Lower lobe of right lung (tissue), 2 donors: ENCODE results near the gene ABCB10. TPM values are rescaled to one million over a fixed set of nuclear protein-coding genes. Genes with fewer than 3 reads are reported as not detected.

ENCODE experiments used
- ATAC-seq, 2 donors: fragments of 200-7000 bp; cut with Tn5 transposase; one replicate each; pipeline ENCODE4 v1.9.1; 2020 to 2022; ENCODE audit warnings: mild to moderate bottlenecking in 2 of 2, moderate library complexity in 2 of 2
- DNase-seq: peaks from one replicate; pipeline ENCODE4 v3.0.0-alpha.2; 2020
- H3K27ac ChIP-seq: fragments of 200-600 bp; one replicate; pipeline ENCODE4 v1.8.0; 2022
- H3K27me3 ChIP-seq: fragments of 200-600 bp; one replicate; pipeline ENCODE4 v1.8.0; 2022; ENCODE audit warnings: low read depth
- H3K36me3 ChIP-seq: fragments of 200-600 bp; one replicate; pipeline ENCODE4 v1.8.0; 2022; ENCODE audit warnings: mild to moderate bottlenecking
- H3K4me1 ChIP-seq: fragments of 200-600 bp; one replicate; pipeline ENCODE4 v1.8.0; 2022
- H3K4me3 ChIP-seq: fragments of 200-600 bp; one replicate; pipeline ENCODE4 v1.8.0; 2022; ENCODE audit warnings: mild to moderate bottlenecking
- H3K9me3 ChIP-seq: fragments of 200-600 bp; one replicate; pipeline ENCODE4 v1.8.0; 2022
- intact Hi-C: fragments of 100-400 bp; cut with DNase I; formaldehyde crosslinking; loops from one replicate; pipeline ENCODE4 v1.11.0; 2022
- total RNA-seq: library from RNA; stranded (reverse); fragmentation: NEBNext Ultra II Directional; extraction: Animal tissue kit (Norgen Biotek cat#: 25700); gene quantifications from one replicate; pipeline ENCODE4 v1.2.1, GENCODE V29; 2021
- TF ChIP-seq, protein P1 (sequence below): fragments of 200-600 bp; IDR thresholded peaks from one replicate; pipeline ENCODE4 v1.8.0; 2022; ENCODE audit warnings: antibody characterized with exemption, mild to moderate bottlenecking
- donor health status: DM: no; HTN: yes; CAD: no; lungs with severe emphysema.

ABCB10 gene
- total RNA-seq, 1 donor from 2014 or later = 17.8 TPM

DNA sequence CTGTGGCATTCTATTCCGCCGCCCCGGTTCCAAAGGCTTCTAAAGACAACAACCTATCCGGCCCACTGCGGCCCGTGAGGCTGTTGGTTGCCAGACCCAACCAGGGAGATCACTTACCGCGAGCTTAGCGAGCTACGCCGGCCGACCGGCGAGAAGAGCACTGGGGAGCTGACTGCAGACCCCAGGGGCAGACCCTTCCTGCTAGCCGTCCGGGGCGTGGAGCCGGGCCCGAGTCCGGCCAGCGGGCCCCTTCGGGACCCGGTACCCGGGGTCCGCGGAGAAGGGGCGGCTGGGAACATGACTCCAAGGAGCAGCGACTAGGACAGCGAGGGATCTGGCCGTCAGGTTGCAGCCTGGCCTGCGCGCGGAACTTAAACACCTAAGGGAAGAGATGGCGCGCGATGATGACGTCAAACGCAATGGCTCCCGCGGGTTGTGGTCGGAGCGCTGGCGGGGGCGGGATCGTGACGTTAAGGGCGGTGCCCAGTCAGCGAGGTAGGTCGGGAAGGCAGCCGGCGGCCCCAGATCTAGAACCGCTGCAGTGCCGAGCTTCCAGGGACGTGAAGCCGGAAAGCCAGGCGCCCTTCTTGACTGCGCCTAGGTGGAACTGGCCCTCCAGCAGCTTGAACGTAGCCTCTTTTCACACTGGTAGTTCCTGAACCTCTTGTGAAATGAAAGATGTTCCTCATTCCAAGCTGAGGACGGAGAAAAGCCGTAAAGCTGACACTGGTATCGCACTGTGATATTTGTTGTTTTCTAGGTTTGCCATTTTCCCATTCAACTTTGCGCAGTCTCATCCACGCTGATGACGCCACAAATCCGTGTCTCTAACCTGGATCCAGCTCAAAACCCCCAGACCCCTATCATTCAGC is 50.3 kb downstream of the ABCB10 start, which contains the start of gene NUP133:
TSS of gene NUP133 (minus strand) at position 391 of the 872 bp plus-strand sequence. CDS start at position 299, 92 bp downstream.
- intact Hi-C loops = no loop called here
- TF ChIP-seq, protein P1, sequence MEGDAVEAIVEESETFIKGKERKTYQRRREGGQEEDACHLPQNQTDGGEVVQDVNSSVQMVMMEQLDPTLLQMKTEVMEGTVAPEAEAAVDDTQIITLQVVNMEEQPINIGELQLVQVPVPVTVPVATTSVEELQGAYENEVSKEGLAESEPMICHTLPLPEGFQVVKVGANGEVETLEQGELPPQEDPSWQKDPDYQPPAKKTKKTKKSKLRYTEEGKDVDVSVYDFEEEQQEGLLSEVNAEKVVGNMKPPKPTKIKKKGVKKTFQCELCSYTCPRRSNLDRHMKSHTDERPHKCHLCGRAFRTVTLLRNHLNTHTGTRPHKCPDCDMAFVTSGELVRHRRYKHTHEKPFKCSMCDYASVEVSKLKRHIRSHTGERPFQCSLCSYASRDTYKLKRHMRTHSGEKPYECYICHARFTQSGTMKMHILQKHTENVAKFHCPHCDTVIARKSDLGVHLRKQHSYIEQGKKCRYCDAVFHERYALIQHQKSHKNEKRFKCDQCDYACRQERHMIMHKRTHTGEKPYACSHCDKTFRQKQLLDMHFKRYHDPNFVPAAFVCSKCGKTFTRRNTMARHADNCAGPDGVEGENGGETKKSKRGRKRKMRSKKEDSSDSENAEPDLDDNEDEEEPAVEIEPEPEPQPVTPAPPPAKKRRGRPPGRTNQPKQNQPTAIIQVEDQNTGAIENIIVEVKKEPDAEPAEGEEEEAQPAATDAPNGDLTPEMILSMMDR = no peak
- H3K9me3 ChIP-seq = no peaks in the 10 kb centered on the region
- H3K27ac ChIP-seq = peak within 1 kb of the TSS; percentile 98
- H3K4me1 ChIP-seq = peaks cover 21% of the 10 kb centered on the region
- peak within 1 kb of the TSS; percentile 95 for H3K4me3 ChIP-seq
- DNase-seq = peak; percentile 100
- H3K36me3 ChIP-seq = peaks cover 19% of the 10 kb centered on the region
- H3K27me3 ChIP-seq = no peaks in the 10 kb centered on the region
- peak; percentile 99 for ATAC-seq

DNA sequence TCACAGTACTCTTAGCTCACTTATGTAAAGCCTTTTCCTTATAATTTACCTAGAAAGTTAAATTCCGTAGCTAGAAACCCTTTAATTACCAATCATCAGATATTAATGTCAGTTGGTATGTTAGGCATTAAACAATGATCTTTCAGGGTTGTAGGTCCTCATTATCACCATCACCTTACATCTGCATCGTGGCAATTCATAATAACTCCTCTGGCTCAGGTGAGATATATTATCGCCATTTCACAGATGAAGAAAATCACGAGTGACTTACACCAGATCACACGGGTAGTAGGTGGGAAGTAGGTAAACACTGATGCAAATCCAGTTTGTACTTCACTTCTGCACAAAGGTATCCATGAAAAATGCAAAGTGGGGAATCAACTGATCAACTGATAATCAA is 51.0 kb downstream of the ABCB10 start:
- peak overlapping the region; percentile 95 for H3K4me3 ChIP-seq
- intact Hi-C loops = no loop called here
- peak in 1 of 2 donors; percentile 3 for ATAC-seq
- H3K9me3 ChIP-seq = no peaks in the 10 kb centered on the region
- H3K36me3 ChIP-seq = peaks cover 19% of the 10 kb centered on the region
- peaks cover 21% of the 10 kb centered on the region for H3K4me1 ChIP-seq
- H3K27ac ChIP-seq = peak overlapping the region; percentile 98
- no peak for DNase-seq
- H3K27me3 ChIP-seq = no peaks in the 10 kb centered on the region
- TF ChIP-seq, protein P1 = no peak

DNA sequence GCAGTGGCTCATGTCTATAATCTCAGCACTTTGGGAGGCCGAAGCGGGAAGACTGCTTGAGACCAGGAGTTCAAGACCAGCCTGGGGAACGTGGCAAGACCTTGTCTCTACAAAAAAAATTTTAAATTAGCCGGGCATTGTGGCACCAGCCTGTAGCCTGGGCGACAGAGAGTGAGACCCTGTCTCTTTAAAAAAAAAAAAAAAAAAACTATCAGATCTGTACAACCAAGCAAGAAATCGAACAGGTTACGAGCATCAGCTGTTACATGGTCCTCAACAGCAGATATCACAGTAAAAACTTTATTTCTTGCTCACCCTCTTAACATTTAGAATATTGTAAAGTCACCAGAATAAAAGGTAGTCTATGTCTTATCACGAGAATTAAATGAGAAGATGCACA is 51.9 kb downstream of the ABCB10 start:
- H3K4me1 ChIP-seq = peaks cover 21% of the 10 kb centered on the region
- no peaks in the 10 kb centered on the region for H3K27me3 ChIP-seq
- peaks cover 25% of the 10 kb centered on the region for H3K36me3 ChIP-seq
- no peaks in the 10 kb centered on the region for H3K9me3 ChIP-seq
- intact Hi-C loops = no loop called here
- ATAC-seq (no peak), DNase-seq (no peak)
- no peak overlapping the region for H3K4me3 ChIP-seq
- H3K27ac ChIP-seq = no peak overlapping the region
- TF ChIP-seq, protein P1 = no peak

DNA sequence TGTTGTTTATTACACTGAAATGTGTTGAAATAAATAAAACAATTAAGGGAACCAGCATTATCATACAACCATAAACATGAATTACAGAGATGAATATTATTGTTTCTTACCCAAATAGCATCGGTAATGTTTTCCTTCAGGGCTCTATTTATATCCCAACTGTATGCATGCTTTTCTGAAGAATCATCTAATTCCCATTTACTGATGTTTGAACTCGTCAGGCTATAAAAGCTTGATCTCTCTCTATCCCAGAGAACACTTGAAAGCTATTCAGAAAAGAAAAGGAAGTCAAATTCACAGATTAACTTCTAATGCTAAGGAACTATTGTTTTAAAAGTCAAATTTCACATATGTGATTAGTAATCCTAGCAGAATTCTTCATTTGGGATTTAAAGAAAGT is 62.7 kb downstream of the ABCB10 start:
- ATAC-seq (no peak), DNase-seq (no peak)
- H3K27ac ChIP-seq = no peak overlapping the region
- H3K4me3 ChIP-seq = no peak overlapping the region
- no peaks in the 10 kb centered on the region for H3K4me1 ChIP-seq
- no peaks in the 10 kb centered on the region for H3K27me3 ChIP-seq
- intact Hi-C loops = no loop called here
- H3K9me3 ChIP-seq = no peaks in the 10 kb centered on the region
- H3K36me3 ChIP-seq = peaks cover 100% of the 10 kb centered on the region
- TF ChIP-seq, protein P1 = no peak

DNA sequence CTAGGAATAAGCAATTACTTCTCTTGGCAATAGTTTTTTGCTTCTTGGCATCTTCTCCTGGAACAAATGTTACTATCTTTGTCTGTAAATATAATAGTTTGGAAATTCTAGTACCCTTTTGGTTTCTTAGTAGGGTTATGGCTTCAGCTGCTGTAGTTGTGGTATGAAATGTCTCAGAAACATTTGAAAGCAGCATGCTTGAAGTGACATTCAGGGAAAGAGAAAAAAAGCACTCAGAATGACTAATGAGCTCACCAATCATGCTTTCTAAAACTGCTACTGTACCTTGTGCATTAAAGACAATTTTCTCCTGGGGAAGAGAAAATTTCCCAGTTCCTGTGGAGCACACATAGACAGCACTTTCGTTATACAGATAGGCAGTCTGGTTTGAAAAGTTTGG is 71.3 kb downstream of the ABCB10 start:
- Histone ChIP-seq H3K36me3 (peaks cover 100% of the 10 kb centered on the region), H3K27me3 (no peaks in the 10 kb centered on the region), H3K27ac (no peak overlapping the region), H3K4me1 (no peaks in the 10 kb centered on the region), H3K9me3 (no peaks in the 10 kb centered on the region), H3K4me3 (no peak overlapping the region)
- intact Hi-C loops = no loop called here
- DNase-seq (no peak), ATAC-seq (no peak)
- TF ChIP-seq, protein P1 = no peak
